ENCODE data around the gene MYH6. TPM values are rescaled to one million over a fixed set of nuclear protein-coding genes. Genes with fewer than 3 reads are reported as not detected.

The MYH6 gene
- total and polyA plus RNA-seq, 2 of the 13 experiments (the other 11 are each of a cell fraction or from before 2014, with no cell fraction given) = 0.01 TPM; not detected in 1

DNA sequence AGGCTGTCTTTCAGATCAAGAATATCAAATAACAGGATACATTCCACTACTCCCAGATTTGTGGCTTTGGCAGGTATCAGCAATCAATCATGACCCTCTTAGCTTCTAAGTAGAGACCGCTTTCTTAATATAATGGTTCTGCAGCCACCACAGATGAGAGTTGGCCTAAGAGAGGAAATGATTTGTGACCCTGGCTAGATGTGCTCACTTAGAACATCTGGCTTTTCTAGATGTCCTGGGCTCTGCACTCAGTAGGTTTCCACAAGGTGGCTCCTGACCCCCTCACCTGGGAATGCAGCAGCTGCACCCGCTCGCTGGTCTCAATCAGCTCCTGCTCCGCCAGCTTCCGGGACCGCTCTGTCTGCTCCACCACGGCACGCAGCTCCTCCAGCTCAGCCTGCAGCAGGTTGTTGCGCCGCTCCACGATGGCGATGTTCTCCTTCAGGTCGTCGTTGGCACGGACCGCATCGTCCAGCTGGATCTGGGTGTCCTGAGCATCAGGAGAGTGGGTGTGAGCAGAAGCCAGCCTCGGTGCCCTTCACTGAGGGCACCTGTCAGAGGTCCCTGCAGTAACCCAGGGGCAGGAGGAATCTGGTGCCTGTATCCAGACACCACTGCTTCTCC lies 22.3 kb downstream of the MYH6 start:
- CTCF ChIA-PET (ENCODE audit: low intra/inter-chr PET ratio, low total read pairs) = no interaction called here
- intact Hi-C loops (cut with micrococcal nuclease; ENCODE audit: unreplicated experiment) (no loop called here), in situ Hi-C loops (cut with HindIII; ENCODE audit: extremely low pct_ligation_motif_present, low pct_unique_long_range_greater_than_20kb) (no loop called here)
- peak; percentile 55 for TF ChIP-seq STAG1 (CRISPR knock-in tag; IDR thresholded peaks at IDR 0.05)
- no peak for TF ChIP-seq MEIS2 (CRISPR knock-in tag; IDR thresholded peaks at IDR 0.05)
- TF ChIP-seq ELF1 (CRISPR knock-in tag; IDR thresholded peaks at IDR 0.05) = peak; percentile 62
- TF ChIP-seq NR2F1 (CRISPR knock-in tag; IDR thresholded peaks at IDR 0.05) = no peak
- TF ChIP-seq ELF3 (CRISPR knock-in tag; IDR thresholded peaks at IDR 0.05) = peak; percentile 67
- TF ChIP-seq HES4 (CRISPR knock-in tag; IDR thresholded peaks at IDR 0.05; ENCODE audit: borderline replicate concordance) = 0 out of 2 replicates have a peak, but pooled peaks have one; percentile 21
- 0 out of 2 replicates have a peak, but pooled peaks have one; percentile 13 for TF ChIP-seq HCFC1 (IDR thresholded peaks at IDR 0.05; ENCODE audit: low read depth, low read length)
- TF ChIP-seq SSRP1 (CRISPR knock-in tag; IDR thresholded peaks at IDR 0.05) = no peak
- peak; percentile 20; the same call in 1 of the 2 replicates for TF ChIP-seq ZNF768 (CRISPR knock-in tag; IDR thresholded peaks at IDR 0.05)
- TF ChIP-seq GABPB1 (CRISPR knock-in tag; IDR thresholded peaks at IDR 0.05) = peak; percentile 51; the same call in 1 of the 2 replicates
- TF ChIP-seq RXRB (CRISPR knock-in tag; IDR thresholded peaks at IDR 0.05; ENCODE audit: borderline replicate concordance) = no peak
- TF ChIP-seq TEAD3 (CRISPR knock-in tag; optimal IDR thresholded peaks at IDR 0.05; ENCODE audit: borderline replicate concordance) = peak; percentile 47
- TF ChIP-seq FOXA1 (IDR thresholded peaks at IDR 0.05) = no peak
- no peak for TF ChIP-seq FOXA1 (CRISPR knock-in tag; IDR thresholded peaks at IDR 0.05)
- TF ChIP-seq, protein P1, sequence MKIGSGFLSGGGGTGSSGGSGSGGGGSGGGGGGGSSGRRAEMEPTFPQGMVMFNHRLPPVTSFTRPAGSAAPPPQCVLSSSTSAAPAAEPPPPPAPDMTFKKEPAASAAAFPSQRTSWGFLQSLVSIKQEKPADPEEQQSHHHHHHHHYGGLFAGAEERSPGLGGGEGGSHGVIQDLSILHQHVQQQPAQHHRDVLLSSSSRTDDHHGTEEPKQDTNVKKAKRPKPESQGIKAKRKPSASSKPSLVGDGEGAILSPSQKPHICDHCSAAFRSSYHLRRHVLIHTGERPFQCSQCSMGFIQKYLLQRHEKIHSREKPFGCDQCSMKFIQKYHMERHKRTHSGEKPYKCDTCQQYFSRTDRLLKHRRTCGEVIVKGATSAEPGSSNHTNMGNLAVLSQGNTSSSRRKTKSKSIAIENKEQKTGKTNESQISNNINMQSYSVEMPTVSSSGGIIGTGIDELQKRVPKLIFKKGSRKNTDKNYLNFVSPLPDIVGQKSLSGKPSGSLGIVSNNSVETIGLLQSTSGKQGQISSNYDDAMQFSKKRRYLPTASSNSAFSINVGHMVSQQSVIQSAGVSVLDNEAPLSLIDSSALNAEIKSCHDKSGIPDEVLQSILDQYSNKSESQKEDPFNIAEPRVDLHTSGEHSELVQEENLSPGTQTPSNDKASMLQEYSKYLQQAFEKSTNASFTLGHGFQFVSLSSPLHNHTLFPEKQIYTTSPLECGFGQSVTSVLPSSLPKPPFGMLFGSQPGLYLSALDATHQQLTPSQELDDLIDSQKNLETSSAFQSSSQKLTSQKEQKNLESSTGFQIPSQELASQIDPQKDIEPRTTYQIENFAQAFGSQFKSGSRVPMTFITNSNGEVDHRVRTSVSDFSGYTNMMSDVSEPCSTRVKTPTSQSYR (CRISPR knock-in tag; IDR thresholded peaks at IDR 0.05; ENCODE audit: borderline replicate concordance) = no peak
- TF ChIP-seq, protein P2, sequence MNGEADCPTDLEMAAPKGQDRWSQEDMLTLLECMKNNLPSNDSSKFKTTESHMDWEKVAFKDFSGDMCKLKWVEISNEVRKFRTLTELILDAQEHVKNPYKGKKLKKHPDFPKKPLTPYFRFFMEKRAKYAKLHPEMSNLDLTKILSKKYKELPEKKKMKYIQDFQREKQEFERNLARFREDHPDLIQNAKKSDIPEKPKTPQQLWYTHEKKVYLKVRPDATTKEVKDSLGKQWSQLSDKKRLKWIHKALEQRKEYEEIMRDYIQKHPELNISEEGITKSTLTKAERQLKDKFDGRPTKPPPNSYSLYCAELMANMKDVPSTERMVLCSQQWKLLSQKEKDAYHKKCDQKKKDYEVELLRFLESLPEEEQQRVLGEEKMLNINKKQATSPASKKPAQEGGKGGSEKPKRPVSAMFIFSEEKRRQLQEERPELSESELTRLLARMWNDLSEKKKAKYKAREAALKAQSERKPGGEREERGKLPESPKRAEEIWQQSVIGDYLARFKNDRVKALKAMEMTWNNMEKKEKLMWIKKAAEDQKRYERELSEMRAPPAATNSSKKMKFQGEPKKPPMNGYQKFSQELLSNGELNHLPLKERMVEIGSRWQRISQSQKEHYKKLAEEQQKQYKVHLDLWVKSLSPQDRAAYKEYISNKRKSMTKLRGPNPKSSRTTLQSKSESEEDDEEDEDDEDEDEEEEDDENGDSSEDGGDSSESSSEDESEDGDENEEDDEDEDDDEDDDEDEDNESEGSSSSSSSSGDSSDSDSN (CRISPR knock-in tag; IDR thresholded peaks at IDR 0.05) = 0 out of 2 replicates have a peak, but pooled peaks have one; percentile 28
- TF ChIP-seq, protein P3, sequence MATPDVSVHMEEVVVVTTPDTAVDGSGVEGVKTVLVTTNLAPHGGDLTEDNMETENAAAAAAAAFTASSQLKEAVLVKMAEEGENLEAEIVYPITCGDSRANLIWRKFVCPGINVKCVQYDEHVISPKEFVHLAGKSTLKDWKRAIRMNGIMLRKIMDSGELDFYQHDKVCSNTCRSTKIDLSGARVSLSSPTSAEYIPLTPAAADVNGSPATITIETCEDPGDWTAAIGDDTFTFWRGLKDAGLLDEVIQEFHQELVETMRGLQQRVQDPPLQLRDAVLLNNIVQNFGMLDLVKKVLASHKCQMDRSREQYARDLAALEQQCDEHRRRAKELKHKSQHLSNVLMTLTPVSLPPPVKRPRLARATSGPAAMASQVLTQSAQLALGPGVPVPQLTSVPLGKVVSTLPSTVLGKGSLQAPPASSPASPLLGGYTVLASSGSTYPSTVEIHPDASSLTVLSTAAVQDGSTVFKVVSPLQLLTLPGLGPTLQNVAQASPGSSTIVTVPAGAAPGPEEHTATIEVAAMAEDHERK (CRISPR knock-in tag; IDR thresholded peaks at IDR 0.05; ENCODE audit: low read depth) = no peak

More for the DNA sequence above, 22.3 kb downstream of the MYH6 start:
- Histone ChIP-seq H3K36me3 (replicated peaks in 1 of 2; ENCODE audit: control insufficient read depth in 1 of 2, insufficient read depth in 2 of 2, low read length in 2 of 2) (no peaks in the 10 kb centered on the region), H3K27ac (ENCODE audit: extremely low read length, insufficient read depth, low read length) (no peak overlapping the region), H3K4me3 (replicated peaks in 1 of 3; ENCODE audit: insufficient read depth in 1 of 3, low read depth in 2 of 3, low read length in 3 of 3) (peak overlapping the region in 1 of 3 experiments; percentile 35; a peak in 1 of 6 replicates), H2AFZ (ENCODE audit: low read length) (no peak overlapping the region), H4K20me1 (ENCODE audit: insufficient read depth, low read length) (no peaks in the 10 kb centered on the region), H3K4me2 (ENCODE audit: low read depth, low read length) (peak overlapping the region; percentile 30; the same call in 1 of the 2 replicates), H3K79me2 (ENCODE audit: insufficient read depth, low read length) (no peaks in the 10 kb centered on the region), H3K9me3 (ENCODE audit: low read length) (no peaks in the 10 kb centered on the region), H3K9ac (ENCODE audit: insufficient read depth, low read depth, low read length) (no peak overlapping the region), H3K4me1 (ENCODE audit: insufficient read depth, low read length) (no peaks in the 10 kb centered on the region), H3K27me3 (ENCODE audit: control insufficient read depth in 1 of 2, insufficient read depth in 2 of 2, low read length in 2 of 2) (peaks cover 27 to 92% of the 10 kb centered on the region in 2 experiments)
- POLR2A ChIA-PET = interaction anchor here (2.0 kb wide), 1 partner anchor 64 kb away, joined by 7 read pairs; the partner anchor contains the start of gene PABPN1
- ATAC-seq (peak; percentile 59), DNase-seq (ENCODE audit: low spot score) (peak; percentile 29), FAIRE-seq (no peak)
- BruUV-seq (replicated peaks) = no TSS peak
- WGBS (ENCODE audit: low lambda C conversion rate) = 4% methylated on average over 18 of the region's 18 CpGs
